Daoy (cell line): Measurements from ENCODE around the gene TFAP2A. TPM values are rescaled to one million over a fixed set of nuclear protein-coding genes. Genes with fewer than 3 reads are reported as not detected.

ENCODE experiments used
- DNase-seq: peaks from one replicate; pipeline ENCODE4 v3.0.0-alpha.2; 2015; ENCODE audit warnings: low read depth
- total RNA-seq: library from RNA; depleted of rRNA; stranded (reverse); fragments of >200 nt; shearing (Covaris generic); gene quantifications from 2 replicates; pipeline ENCODE4 v1.2.3, GENCODE V29; 2014

The TFAP2A gene
- total RNA-seq, 1 experiment from 2014 or later: 4.5 TPM

DNA sequence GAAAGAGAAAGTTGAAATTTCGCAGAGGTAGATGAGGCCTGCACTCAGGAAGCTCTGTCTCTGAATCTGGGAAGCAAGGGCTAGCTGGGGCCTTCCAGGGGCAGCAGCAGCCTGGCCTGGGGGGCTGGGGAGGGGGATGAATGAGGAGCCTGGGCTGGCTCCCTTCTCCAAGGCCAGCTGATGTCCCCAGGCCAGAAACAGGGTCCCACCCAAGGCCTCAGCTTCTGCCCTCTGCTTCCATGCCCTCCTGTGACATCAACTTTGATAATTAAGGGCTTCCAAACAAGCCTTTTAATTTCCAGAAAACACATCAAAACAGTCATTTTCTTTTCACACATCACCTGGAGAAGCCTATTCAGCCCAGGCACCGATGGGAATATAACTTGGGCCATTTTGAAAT is 15.4 kb downstream of the TFAP2A start:
- no peak for DNase-seq

DNA sequence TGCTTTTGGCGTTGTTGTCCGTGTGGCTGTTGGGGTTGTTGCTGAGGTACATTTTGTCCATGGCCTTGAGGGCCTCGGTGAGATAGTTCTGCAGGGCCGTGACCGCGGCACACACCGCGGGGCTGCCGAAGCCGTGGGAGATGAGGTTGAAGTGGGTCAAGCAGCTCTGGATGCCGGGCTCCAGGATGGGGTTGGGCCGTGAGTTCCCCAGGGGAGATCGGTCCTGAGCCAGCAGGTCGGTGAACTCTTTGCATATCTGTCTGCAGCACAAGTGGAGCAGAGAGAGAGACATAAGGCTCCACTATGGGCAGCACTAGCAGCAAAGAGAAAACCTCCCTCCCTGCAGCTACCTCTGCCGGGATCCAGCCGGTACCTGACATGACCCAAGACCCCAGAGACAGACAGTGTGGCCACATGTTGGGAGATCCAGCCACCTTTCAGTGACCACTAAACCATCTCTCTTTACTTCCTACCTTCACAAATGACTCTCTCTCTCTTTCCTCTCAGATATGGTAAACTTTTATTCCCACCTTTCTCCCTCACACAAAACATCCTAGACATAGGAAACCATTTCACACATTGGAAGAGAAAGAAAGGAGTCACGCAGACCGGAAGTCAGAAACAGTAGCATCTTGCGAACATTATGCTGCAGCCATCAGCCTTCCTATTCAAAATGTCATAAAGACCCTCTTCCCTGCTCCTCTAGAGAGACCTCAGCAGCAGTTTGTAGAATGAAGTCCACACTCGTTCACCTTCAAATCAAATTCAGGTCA is 16.2 kb downstream of the TFAP2A start:
- no peak for DNase-seq

DNA sequence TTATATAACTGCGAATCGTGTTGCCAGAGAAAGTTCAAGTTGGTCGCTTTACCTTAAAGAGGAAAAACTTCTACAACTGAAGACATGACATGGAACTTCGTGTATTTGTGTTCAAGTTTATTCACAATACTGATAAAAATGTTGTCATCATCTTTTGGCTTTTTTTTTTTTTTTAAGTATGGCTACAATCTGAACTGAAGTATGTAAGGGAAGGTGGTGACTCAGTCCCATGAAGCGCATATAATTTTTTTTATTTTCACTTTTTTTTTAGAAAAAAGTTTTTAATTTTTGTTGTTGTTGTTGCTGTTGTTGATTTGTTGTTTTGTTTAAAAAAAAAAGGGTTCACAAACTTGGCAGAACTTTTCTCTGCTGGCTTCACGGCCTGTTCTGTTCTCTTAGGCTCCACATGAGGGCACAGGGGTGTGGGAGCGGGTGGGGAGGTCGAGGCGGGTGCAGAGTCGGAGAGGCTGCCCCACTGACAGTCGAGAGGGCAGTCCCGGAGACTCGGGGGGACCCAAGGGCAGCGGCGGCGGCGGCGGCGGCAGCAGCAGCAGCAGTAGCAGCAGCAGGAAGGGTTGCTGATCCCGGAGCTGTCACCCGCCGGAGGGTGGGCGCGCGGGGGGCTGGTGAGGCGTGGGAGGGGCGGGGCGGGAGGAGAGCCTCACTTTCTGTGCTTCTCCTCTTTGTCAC is 17.0 kb downstream of the TFAP2A start:
- no peak for DNase-seq

DNA sequence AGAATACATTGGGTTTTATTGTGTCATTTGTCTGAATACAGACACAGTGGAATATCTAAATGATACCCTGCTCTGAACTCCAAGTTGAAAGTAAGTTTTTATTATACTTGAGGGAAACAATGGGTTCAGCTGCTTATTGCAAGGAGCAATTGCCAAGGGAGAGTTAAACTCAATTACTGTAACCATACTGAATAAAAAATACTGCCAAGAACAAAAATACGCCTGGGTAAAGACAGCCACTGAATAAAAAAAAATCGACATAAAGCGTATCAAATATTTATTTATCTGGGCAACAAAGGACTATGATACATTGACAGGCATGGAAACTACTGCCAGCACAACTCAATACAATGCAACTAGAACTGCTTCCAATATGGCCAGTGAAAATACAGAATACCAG is 18.1 kb downstream of the TFAP2A start:
- DNase-seq: no peak

GRCh38 chr6:10395704-10396546 is 18.9 kb downstream of the TFAP2A start:
- DNase-seq: no peak

DNA sequence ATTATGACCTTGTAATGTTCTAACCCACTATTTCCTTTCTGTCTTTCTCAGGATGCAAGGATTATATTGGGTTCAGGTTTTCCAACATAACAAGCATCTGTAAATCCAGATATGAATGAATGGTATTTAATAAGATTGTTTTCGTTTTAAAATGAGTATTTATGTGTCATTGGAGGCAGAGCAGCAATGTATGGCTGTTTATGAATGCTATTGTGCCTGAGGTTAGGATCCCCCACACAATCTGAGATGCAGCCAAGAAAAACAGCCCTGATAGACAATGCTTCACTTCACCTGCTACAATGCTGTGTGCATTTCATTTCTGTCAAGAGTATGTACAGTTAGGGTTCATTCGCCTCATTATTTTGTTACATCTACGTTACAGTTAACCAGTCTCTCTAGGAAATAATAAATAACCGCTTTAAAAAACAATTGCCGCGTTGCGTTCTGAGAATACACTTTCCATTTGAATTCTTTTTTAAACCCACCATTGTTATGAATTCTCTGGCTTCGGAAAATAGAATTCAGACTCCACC is 19.6 kb downstream of the TFAP2A start:
- peak; percentile 46 for DNase-seq

DNA sequence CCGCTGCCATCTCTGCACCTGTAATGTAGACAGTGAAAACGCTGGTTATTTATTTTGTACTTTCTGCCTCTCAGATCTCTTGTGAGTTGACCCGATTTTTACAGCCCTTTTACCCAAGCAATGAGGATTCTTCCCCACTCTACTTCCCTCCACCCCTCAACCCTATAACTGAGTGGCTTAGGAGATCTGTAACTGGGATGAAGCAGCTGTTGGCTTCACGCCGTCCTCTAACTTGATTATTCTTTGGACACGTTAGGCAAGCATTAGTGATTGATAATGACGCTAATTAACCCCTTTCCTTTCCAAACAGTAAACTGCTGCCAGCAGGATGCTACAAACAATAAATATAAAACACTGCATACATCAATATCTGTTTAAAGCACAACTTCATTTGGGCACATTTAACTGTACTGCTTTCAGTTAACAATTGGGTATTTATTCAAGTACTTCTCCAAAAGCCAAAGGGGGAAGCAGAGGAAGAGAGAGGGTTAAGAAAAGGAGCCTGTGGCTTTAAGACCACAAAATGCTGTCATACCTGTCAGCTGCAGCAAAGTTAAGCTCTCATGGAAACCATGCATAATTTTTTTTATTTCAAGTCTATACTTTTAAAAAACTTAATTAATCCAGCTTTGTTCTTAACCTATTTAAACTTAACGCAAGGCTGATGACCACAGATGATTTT is 21.2 kb downstream of the TFAP2A start:
- DNase-seq: no peak

DNA sequence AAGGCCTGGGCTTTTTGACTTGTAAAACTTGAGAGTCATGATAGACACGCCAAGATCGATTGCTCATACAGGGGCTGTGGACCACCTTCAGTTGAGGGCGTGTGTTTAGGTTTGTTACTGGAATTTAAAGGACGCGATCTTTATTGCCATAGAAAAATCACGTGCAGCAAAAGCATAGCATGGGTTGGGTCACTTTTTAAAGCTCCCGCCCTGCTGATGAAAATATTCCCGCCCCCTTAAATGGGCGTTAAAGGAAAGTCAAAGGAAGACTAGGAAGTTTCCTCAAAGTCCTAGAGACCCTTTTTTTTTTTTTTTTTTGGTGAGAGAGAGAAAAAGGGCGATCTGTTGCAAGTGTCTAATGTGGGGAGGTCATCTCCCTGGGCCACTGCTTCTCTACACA is 23.1 kb downstream of the TFAP2A start:
- DNase-seq: no peak

GRCh38 chr6:10391299-10391630 is 23.6 kb downstream of the TFAP2A start:
- DNase-seq: no peak

GRCh38 chr6:10390495-10391298 is 24.2 kb downstream of the TFAP2A start:
- DNase-seq: no peak

DNA sequence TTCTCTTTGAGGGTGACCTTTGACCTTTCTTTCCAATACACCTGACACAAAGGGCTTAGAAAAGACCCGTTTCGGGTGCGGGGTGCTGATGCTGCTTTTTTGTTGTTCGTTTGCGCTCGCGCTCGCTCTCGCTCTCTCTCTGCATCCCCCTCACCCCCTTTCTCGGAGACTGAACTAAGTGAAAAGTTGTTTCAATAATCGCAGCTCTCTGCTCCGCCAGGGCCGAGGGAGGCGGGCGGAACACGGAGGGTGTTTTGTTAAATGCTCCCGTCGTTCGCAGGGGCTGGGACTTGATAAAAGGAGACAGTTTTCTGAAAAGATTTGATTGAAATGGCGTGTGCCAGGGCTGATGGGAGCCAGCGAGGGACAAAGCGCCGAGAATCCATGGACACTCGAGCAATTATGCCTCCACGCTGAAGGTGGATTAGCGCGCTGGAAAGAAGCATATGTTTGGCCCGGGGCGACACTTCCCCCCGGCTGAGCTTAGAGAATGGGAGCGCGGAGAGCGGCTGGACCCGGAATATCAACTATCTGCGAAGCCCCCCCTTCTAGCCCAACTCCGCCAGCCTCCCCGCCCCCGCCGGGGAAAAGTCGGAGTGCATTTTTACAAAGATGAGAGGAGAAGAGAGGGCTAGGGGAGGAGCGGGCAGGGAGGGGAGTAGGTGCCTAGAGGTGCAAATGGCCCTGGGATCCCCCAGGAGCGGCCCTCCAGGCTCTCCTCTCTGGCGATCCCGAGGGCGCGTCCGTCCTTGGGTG is 25.0 kb downstream of the TFAP2A start:
- no peak for DNase-seq

DNA sequence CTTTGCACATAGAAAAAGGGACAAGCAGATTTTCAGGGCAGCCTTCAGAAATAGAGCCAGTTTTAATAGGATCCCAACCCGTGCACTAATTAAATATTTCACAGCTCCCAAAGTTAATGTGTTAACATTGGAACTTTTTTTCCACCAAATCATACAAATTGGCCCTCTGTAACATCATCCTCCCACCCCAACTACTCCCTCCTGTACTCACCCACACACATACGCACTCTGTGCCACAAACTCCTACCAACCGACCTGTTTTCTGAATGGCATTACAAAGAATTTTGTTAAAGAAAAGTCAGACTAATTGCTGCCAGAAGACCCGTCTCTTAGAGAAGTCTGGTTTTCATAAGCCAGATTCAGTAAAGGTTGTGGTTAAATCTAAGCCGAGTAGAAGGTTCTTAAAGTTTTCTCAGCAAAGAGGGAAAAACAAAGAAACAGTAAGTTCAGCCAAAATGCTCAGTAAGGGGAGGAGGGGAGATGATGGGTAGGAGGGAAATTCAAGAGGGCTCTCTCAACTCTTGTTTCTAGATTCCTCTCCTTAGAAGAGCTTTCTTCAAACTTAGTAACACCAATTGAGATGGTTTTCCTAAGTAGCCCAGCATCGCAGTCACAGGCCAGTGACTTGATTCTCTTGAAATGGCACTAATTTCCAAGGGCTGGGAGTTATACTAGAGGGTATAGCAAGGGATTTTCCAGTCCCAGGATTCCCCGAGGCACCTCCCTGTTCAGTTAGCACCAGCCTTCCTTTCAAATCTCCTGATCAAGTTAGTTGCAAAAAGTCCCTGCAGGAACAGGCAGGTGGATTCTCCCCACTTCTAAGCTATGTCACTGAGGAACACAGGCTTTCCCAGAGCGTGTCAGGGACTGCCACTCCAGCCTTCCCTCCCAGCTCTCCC is 27.9 kb downstream of the TFAP2A start:
- DNase-seq: no peak

DNA sequence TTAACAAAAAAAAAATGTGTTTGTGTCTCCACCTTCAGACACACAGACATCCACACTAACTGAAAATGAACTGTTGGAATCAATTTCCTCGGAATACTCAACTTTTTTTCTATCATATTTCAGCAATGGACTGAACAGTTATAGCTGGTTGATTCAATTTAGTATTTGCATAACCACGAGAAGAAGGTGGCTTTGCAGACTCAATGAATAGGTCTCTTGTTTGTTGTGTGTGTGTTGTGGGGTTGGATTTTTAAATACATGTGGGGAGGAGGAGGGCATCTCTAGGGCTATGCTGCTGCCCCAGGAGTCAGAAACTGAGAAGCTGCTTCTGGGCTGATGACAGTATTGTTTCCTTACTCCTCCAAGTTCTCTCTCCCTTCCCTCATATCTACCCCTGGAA is 28.7 kb downstream of the TFAP2A start:
- no peak for DNase-seq

DNA sequence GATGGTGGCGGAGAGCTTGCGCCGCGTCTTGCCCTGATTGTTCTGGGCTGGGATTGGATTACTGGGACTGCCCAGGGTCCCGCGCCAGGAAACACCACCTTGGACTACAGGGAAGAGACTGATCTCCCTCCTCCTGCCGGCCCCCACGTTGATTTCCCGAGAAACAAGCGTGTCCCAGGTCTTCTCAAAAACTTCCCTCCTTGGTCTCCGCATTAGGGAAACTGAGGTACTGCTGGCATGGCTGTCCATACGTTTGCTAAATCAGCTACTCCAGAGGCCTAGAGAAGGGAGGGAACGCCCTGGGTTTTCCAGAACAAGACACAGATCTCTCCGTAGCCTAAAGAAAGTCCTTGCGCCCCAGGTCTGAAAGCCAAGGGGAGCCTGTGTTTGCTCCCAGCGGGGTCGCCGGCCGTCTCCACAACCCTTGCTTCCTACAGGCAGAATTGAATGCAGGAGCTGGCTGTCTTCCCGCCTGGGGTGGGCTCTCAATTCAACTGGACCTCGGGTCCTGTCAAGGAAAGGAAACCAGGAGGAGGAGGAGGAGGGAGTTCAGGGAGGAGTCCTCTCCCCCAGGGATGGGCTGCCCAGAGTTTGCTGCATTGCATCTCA is 29.2 kb downstream of the TFAP2A start:
- no peak for DNase-seq

GRCh38 chr6:10384610-10385523 is 30.0 kb downstream of the TFAP2A start:
- no peak for DNase-seq

DNA sequence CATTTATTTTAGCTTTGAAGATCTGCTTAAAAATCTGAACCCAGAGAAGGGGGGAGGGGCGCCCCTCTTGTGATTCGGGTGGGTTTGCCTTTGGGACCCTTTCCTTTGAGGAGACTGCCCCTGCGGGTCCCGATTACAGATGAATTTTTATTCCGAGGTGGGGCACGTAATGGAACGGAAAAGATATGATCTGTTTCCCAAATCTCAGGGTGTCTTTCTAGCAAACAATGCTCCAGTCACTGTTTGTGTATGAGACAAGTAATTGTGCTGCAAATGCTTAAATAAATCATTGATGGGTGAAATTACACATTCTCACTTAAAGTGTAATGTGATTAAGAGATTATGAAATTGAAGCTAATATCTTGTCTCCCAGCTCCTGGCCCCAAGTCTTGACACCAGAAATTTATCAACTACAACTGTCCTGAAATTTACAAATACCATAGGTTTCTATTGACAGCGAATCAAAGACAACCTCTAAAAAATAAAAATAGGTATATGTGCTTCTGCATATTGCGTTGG is 30.7 kb downstream of the TFAP2A start:
- no peak for DNase-seq

- peak; percentile 71 for DNase-seq
Measured at GRCh38 chr6:10383331-10384090, 31.4 kb downstream of the TFAP2A start.
